Measurements from ENCODE around the gene SPRYD7.

GRCh38 chr13:49938314-49938713, 2.2 kb upstream of the SPRYD7 start:
- no peak for TF ChIP-seq POLR2A (IDR thresholded peaks at IDR 0.05; ENCODE audit: low read length)
- TF ChIP-seq GATA1 (IDR thresholded peaks at IDR 0.05; ENCODE audit: low read depth, low read length): no peak
